Brain pericyte (primary cell): ENCODE measurements around the gene TRABD2B.

Experiments
- DNase-seq: peaks from one replicate; pipeline ENCODE4 v3.0.0-alpha.2; 2012; ENCODE audit warnings: low read depth, low spot score

The TRABD2B gene

GRCh38 chr1:47803815-47804501 is 193.2 kb downstream of the TRABD2B start:
- DNase-seq: no peak

- DNase-seq: no peak
These were observed 199.6 kb downstream of the TRABD2B start for GRCh38 chr1:47797575-47797974.

- no peak for DNase-seq
These were observed 200.6 kb downstream of the TRABD2B start for GRCh38 chr1:47796626-47797025.

- no peak for DNase-seq
These were observed 202.1 kb downstream of the TRABD2B start for GRCh38 chr1:47795102-47795501.

- no peak for DNase-seq
These were observed 202.7 kb downstream of the TRABD2B start for GRCh38 chr1:47794530-47794929.

GRCh38 chr1:47794081-47794480 is 203.1 kb downstream of the TRABD2B start:
- DNase-seq: no peak

GRCh38 chr1:47793563-47793962 is 203.6 kb downstream of the TRABD2B start:
- no peak for DNase-seq

- DNase-seq: no peak
These were observed 204.4 kb downstream of the TRABD2B start for GRCh38 chr1:47792779-47793178.

GRCh38 chr1:47791879-47792608 is 205.1 kb downstream of the TRABD2B start:
- DNase-seq: no peak

GRCh38 chr1:47788761-47789160 is 208.4 kb downstream of the TRABD2B start:
- DNase-seq: no peak

- DNase-seq: no peak
These were observed 209.6 kb downstream of the TRABD2B start for GRCh38 chr1:47787560-47787959.

- DNase-seq: no peak
These were observed 210.9 kb downstream of the TRABD2B start for GRCh38 chr1:47786316-47786715.

- DNase-seq: no peak
These were observed 211.5 kb downstream of the TRABD2B start for GRCh38 chr1:47785561-47786271.

GRCh38 chr1:47785118-47785517 is 212.1 kb downstream of the TRABD2B start:
- no peak for DNase-seq

- no peak for DNase-seq
These were observed 212.7 kb downstream of the TRABD2B start for GRCh38 chr1:47784497-47784822.

- DNase-seq: no peak
These were observed 213.3 kb downstream of the TRABD2B start for GRCh38 chr1:47783638-47784496.

GRCh38 chr1:47782414-47783166 is 214.6 kb downstream of the TRABD2B start:
- DNase-seq: no peak

- no peak for DNase-seq
These were observed 215.8 kb downstream of the TRABD2B start for GRCh38 chr1:47781171-47781959.

GRCh38 chr1:47780469-47780995 is 216.7 kb downstream of the TRABD2B start:
- DNase-seq: no peak

GRCh38 chr1:47779613-47780012 is 217.6 kb downstream of the TRABD2B start:
- DNase-seq: no peak
